Thyroid gland (tissue), 4 donors: ENCODE data around the gene PPIL3. TPM values are rescaled to one million over a fixed set of nuclear protein-coding genes. Genes with fewer than 3 reads are reported as not detected.
A peak's percentile ranks its signal among the peaks of the same experiment; 100 is the strongest.

Experiments used
- DNase-seq, 2 donors: peaks; one replicate each; pipeline ENCODE4 v3.0.0-alpha.2; 2019
- H3K27ac ChIP-seq, 3 donors: fragments of 200-600 bp; sonication (generic); 1 replicate in 2 of 3; 2 replicates in 1 of 3; pipeline ENCODE4 v1.5.1; 2016 to 2019; ENCODE audit warnings: mild to moderate bottlenecking in 1 of 3, moderate library complexity in 1 of 3
- H3K27me3 ChIP-seq: fragments of 200-600 bp; sonication (generic); one replicate; pipeline ENCODE4 v1.5.1; 2019
- H3K36me3 ChIP-seq, 2 donors: fragments of 200-600 bp; sonication (generic); one replicate each; pipeline ENCODE4 v1.5.1; 2016 to 2019
- H3K4me1 ChIP-seq, 2 donors: fragments of 200-600 bp; sonication (generic); one replicate each; pipeline ENCODE4 v1.5.1; 2017 to 2019
- H3K4me3 ChIP-seq, 3 donors: fragments of 200-600 bp; sonication (generic); replicated peaks in 1 of 3; 1 replicate in 2 of 3; 2 replicates in 1 of 3; pipeline ENCODE4 v1.5.1; 2016; ENCODE audit warnings: mild to moderate bottlenecking in 1 of 3
- H3K9me3 ChIP-seq: fragments of 200-600 bp; sonication (generic); one replicate; pipeline ENCODE4 v1.5.1; 2017
- CTCF ChIP-seq, 6 experiments: fragments of 200-600 bp in 3 of 6; fragments of 450-650 bp in 3 of 6; sonication (generic) in 3 of 6; IDR thresholded peaks; one replicate each; pipeline ENCODE4 v1.5.1; 2016 to 2019; ENCODE audit warnings: antibody characterized with exemption in 6 of 6, mild to moderate bottlenecking in 2 of 6, inconsistent platforms in 1 of 6, moderate library complexity in 1 of 6
- POLR2A ChIP-seq, 2 donors: fragments of 450-650 bp; IDR thresholded peaks; one replicate each; pipeline ENCODE4 v1.6.1; 2017; ENCODE audit warnings: antibody characterized with exemption in 2 of 2, mild to moderate bottlenecking in 2 of 2, moderate library complexity in 1 of 2
- WGBS, 2 donors: methylation state at CpG; one replicate each; pipeline ENCODE4 v1.1.5; 2017; 5-methylcytosine and 5-hydroxymethylcytosine counted together
- intact Hi-C: fragments of 100-400 bp; cut with DNase I; formaldehyde crosslinking; loops from one replicate; pipeline ENCODE4 v1.15.1; 2023
- total RNA-seq, 4 donors: library from RNA; depleted of rRNA; stranded (reverse); fragments of >200 nt; gene quantifications; one replicate each; pipeline ENCODE4 v1.2.3, GENCODE V29; 2016

Gene PPIL3
- total RNA-seq, 4 donors from 2014 or later = 12.2 to 30.3 (median 26.6) TPM

- intact Hi-C loops = loop anchor here (5.0 kb wide), 1 partner anchor 52 kb away; the partner anchor contains the start of gene BZW1
- H3K27ac ChIP-seq = peak within 1 kb of the TSS; percentile 100
- peaks cover 4 to 12% of the 10 kb centered on the region in 2 donors for H3K36me3 ChIP-seq
- TF ChIP-seq POLR2A (IDR thresholded peaks at IDR 0.05) (peak; percentile 87 to 100), CTCF (IDR thresholded peaks at IDR 0.05) (peak in 1 of 6 experiments; percentile 5)
- peak; percentile 96 to 99 for DNase-seq
- H3K9me3 ChIP-seq = no peaks in the 10 kb centered on the region
- H3K27me3 ChIP-seq = no peaks in the 10 kb centered on the region
- peak within 1 kb of the TSS; percentile 77 to 90 (median 78) for H3K4me3 ChIP-seq
- peaks cover 21 to 23% of the 10 kb centered on the region in 2 donors for H3K4me1 ChIP-seq
- 1 to 2% methylated on average over 50 to 62 of the region's 89 CpGs for WGBS, 2 donors
Measured at GRCh38 chr2:200864176-200865034, 24.5 kb downstream of the PPIL3 start, which contains the start of gene CLK1. Gene CLK1 (minus strand): TSS chr2:200864658. CDS start chr2:200861862, 2,796 bp downstream.

GRCh38 chr2:200863782-200864175 lies 25.1 kb downstream of the PPIL3 start:
- Histone ChIP-seq H3K27ac (peak overlapping the region; percentile 100), H3K27me3 (no peaks in the 10 kb centered on the region), H3K4me1 (peaks cover 23 to 29% of the 10 kb centered on the region in 2 donors), H3K9me3 (no peaks in the 10 kb centered on the region), H3K4me3 (peak overlapping the region; percentile 77 to 90 (median 78)), H3K36me3 (peaks cover 10 to 18% of the 10 kb centered on the region in 2 donors)
- TF ChIP-seq POLR2A (IDR thresholded peaks at IDR 0.05) (no peak), CTCF (IDR thresholded peaks at IDR 0.05) (no peak)
- WGBS, 2 donors = 0% methylated on average over 19 of the region's 19 CpGs
- intact Hi-C loops = loop anchor here (5.0 kb wide), 1 partner anchor 51 kb away; the partner anchor contains the start of gene BZW1
- peak in 1 of 2 donors; percentile 37 for DNase-seq

GRCh38 chr2:200862532-200863000 lies 26.3 kb downstream of the PPIL3 start:
- H3K4me1 ChIP-seq = peaks cover 23 to 33% of the 10 kb centered on the region in 2 donors
- intact Hi-C loops = loop anchor here (5.0 kb wide), 1 partner anchor 50 kb away; the partner anchor contains the start of gene BZW1
- peak; percentile 22 to 35 for DNase-seq
- peak overlapping the region; percentile 100 for H3K27ac ChIP-seq
- TF ChIP-seq CTCF (IDR thresholded peaks at IDR 0.05) = no peak
- TF ChIP-seq POLR2A (IDR thresholded peaks at IDR 0.05) = peak in 1 of 2 donors; percentile 67
- no peaks in the 10 kb centered on the region for H3K27me3 ChIP-seq
- peak overlapping the region; percentile 77 to 90 (median 78) for H3K4me3 ChIP-seq
- H3K36me3 ChIP-seq = peaks cover 22 to 28% of the 10 kb centered on the region in 2 donors
- no peaks in the 10 kb centered on the region for H3K9me3 ChIP-seq
- WGBS, 2 donors = 0% methylated on average over 13 of the region's 13 CpGs

- no peak for TF ChIP-seq CTCF (IDR thresholded peaks at IDR 0.05)
- TF ChIP-seq POLR2A (IDR thresholded peaks at IDR 0.05) = no peak
- intact Hi-C loops = loop anchor here (5.0 kb wide), 1 partner anchor 49 kb away; the partner anchor contains the start of gene BZW1
- H3K27me3 ChIP-seq = no peaks in the 10 kb centered on the region
- H3K4me3 ChIP-seq = peak overlapping the region in 2 of 3 donors; percentile 78 to 90
- no peaks in the 10 kb centered on the region for H3K9me3 ChIP-seq
- 17 to 20% methylated on average over 4 of the region's 4 CpGs for WGBS, 2 donors
- peaks cover 23 to 35% of the 10 kb centered on the region in 2 donors for H3K4me1 ChIP-seq
- peak overlapping the region; percentile 100 for H3K27ac ChIP-seq
- H3K36me3 ChIP-seq = peaks cover 31 to 37% of the 10 kb centered on the region in 2 donors
- no peak for DNase-seq
Measured at GRCh38 chr2:200861617-200862155, 27.2 kb downstream of the PPIL3 start.
